ENCODE data around the gene ERVFRD-1. TPM values are rescaled to one million over a fixed set of nuclear protein-coding genes. Genes with fewer than 3 reads are reported as not detected.
A peak's percentile ranks its signal among the peaks of the same experiment; 100 is the strongest.

ERVFRD-1 gene
- total RNA-seq, 1 experiment from 2014 or later: not detected

GRCh38 chr6:11132194-11132888 lies 20.8 kb upstream of the ERVFRD-1 start (continued):
- TF ChIP-seq, protein P1, sequence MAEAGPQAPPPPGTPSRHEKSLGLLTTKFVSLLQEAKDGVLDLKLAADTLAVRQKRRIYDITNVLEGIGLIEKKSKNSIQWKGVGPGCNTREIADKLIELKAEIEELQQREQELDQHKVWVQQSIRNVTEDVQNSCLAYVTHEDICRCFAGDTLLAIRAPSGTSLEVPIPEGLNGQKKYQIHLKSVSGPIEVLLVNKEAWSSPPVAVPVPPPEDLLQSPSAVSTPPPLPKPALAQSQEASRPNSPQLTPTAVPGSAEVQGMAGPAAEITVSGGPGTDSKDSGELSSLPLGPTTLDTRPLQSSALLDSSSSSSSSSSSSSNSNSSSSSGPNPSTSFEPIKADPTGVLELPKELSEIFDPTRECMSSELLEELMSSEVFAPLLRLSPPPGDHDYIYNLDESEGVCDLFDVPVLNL (CRISPR knock-in tag; IDR thresholded peaks at IDR 0.05; ENCODE audit: borderline replicate concordance, low read depth): no peak
- TF ChIP-seq ATF3 (CRISPR knock-in tag; conservative IDR thresholded peaks at IDR 0.05): no peak
- TF ChIP-seq, protein P2, sequence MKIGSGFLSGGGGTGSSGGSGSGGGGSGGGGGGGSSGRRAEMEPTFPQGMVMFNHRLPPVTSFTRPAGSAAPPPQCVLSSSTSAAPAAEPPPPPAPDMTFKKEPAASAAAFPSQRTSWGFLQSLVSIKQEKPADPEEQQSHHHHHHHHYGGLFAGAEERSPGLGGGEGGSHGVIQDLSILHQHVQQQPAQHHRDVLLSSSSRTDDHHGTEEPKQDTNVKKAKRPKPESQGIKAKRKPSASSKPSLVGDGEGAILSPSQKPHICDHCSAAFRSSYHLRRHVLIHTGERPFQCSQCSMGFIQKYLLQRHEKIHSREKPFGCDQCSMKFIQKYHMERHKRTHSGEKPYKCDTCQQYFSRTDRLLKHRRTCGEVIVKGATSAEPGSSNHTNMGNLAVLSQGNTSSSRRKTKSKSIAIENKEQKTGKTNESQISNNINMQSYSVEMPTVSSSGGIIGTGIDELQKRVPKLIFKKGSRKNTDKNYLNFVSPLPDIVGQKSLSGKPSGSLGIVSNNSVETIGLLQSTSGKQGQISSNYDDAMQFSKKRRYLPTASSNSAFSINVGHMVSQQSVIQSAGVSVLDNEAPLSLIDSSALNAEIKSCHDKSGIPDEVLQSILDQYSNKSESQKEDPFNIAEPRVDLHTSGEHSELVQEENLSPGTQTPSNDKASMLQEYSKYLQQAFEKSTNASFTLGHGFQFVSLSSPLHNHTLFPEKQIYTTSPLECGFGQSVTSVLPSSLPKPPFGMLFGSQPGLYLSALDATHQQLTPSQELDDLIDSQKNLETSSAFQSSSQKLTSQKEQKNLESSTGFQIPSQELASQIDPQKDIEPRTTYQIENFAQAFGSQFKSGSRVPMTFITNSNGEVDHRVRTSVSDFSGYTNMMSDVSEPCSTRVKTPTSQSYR (CRISPR knock-in tag; IDR thresholded peaks at IDR 0.05): no peak
- TF ChIP-seq FOXK1 (CRISPR knock-in tag; IDR thresholded peaks at IDR 0.05): no peak
- no peak for TF ChIP-seq USF1 (CRISPR knock-in tag; IDR thresholded peaks at IDR 0.05)
- no peak for TF ChIP-seq EMX1 (CRISPR knock-in tag; IDR thresholded peaks at IDR 0.05)
- TF ChIP-seq, protein P3, sequence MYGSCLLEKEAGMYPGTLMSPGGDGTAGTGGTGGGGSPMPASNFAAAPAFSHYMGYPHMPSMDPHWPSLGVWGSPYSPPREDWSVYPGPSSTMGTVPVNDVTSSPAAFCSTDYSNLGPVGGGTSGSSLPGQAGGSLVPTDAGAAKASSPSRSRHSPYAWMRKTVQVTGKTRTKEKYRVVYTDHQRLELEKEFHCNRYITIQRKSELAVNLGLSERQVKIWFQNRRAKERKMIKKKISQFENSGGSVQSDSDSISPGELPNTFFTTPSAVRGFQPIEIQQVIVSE (CRISPR knock-in tag; IDR thresholded peaks at IDR 0.05; ENCODE audit: borderline replicate concordance): no peak
- TF ChIP-seq, protein P4, sequence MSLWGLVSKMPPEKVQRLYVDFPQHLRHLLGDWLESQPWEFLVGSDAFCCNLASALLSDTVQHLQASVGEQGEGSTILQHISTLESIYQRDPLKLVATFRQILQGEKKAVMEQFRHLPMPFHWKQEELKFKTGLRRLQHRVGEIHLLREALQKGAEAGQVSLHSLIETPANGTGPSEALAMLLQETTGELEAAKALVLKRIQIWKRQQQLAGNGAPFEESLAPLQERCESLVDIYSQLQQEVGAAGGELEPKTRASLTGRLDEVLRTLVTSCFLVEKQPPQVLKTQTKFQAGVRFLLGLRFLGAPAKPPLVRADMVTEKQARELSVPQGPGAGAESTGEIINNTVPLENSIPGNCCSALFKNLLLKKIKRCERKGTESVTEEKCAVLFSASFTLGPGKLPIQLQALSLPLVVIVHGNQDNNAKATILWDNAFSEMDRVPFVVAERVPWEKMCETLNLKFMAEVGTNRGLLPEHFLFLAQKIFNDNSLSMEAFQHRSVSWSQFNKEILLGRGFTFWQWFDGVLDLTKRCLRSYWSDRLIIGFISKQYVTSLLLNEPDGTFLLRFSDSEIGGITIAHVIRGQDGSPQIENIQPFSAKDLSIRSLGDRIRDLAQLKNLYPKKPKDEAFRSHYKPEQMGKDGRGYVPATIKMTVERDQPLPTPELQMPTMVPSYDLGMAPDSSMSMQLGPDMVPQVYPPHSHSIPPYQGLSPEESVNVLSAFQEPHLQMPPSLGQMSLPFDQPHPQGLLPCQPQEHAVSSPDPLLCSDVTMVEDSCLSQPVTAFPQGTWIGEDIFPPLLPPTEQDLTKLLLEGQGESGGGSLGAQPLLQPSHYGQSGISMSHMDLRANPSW (CRISPR knock-in tag; conservative IDR thresholded peaks at IDR 0.05; ENCODE audit: low read depth): no peak
- no peak for TF ChIP-seq CTCF (IDR thresholded peaks at IDR 0.05)

GRCh38 chr6:11130605-11131004 lies 19.1 kb upstream of the ERVFRD-1 start:
- ATAC-seq (0 out of 2 replicates have a peak, but pooled peaks have one; percentile 23), DNase-seq (ENCODE audit: low spot score) (no peak)
- Mint-ChIP-seq H3K36me3 (peaks cover 22% of the 10 kb centered on the region), H3K4me1 (peaks cover 27% of the 10 kb centered on the region), H3K27me3 (ENCODE audit: low read depth) (no peaks in the 10 kb centered on the region), H3K27ac (no peak overlapping the region; the same call in 1 of the 2 replicates), H3K4me3 (no peak overlapping the region), H3K9me3 (0 out of 2 replicates have a peak, but pooled peaks cover 5% of the 10 kb centered on the region)
- CTCF ChIA-PET: interaction anchor here (1.0 to 1.1 kb wide), 2 partner anchors 37 to 366 kb away, joined by 3 read pairs; partner anchors contain the start of gene SMIM13
- POLR2A ChIA-PET: interaction anchor here (0.6 to 0.7 kb wide), 2 partner anchors 37 to 177 kb away, joined by 3 to 5 read pairs; partner anchors contain the start of gene SMIM13
- TF ChIP-seq OVOL2 (CRISPR knock-in tag; IDR thresholded peaks at IDR 0.05; ENCODE audit: borderline replicate concordance): no peak
- TF ChIP-seq, protein P1 (CRISPR knock-in tag; IDR thresholded peaks at IDR 0.05; ENCODE audit: borderline replicate concordance, low read depth): no peak
- no peak for TF ChIP-seq GABPB1 (CRISPR knock-in tag; IDR thresholded peaks at IDR 0.05)
- no peak for TF ChIP-seq ZBTB43 (CRISPR knock-in tag; IDR thresholded peaks at IDR 0.05)
- TF ChIP-seq RORB (CRISPR knock-in tag; IDR thresholded peaks at IDR 0.05): no peak
- no peak for TF ChIP-seq ZNF396 (CRISPR knock-in tag; IDR thresholded peaks at IDR 0.05; ENCODE audit: borderline replicate concordance)
- no peak for TF ChIP-seq IRF2 (CRISPR knock-in tag; IDR thresholded peaks at IDR 0.05; ENCODE audit: borderline replicate concordance, low read depth)
- TF ChIP-seq FOXJ3 (CRISPR knock-in tag; IDR thresholded peaks at IDR 0.05; ENCODE audit: borderline replicate concordance): no peak
- TF ChIP-seq ZNF138 (CRISPR knock-in tag; conservative IDR thresholded peaks at IDR 0.05): no peak
- no peak for TF ChIP-seq JUN (CRISPR knock-in tag; IDR thresholded peaks at IDR 0.05)
- TF ChIP-seq MYBL2 (CRISPR knock-in tag; IDR thresholded peaks at IDR 0.05): no peak

Data from WTC11 (cell line).